Adrenal gland (tissue), 12 donors: ENCODE data around the gene TTC23. TPM values are rescaled to one million over a fixed set of nuclear protein-coding genes. Genes with fewer than 3 reads are reported as not detected.

Experiments used
- DNase-seq, 7 donors: peaks; one replicate each; pipeline ENCODE4 v3.0.0-alpha.2; 2019 to 2020
- H3K27ac ChIP-seq, 5 donors: fragments of 200-600 bp; sonication (generic) in 4 of 5; 1 replicate in 3 of 5; 2 replicates in 2 of 5; pipeline versions ENCODE4 v1.5.1 to v1.8.0; 2016 to 2020; ENCODE audit warnings: mild to moderate bottlenecking in 1 of 5
- H3K27me3 ChIP-seq: fragments of 200-600 bp; 2 replicates; pipeline ENCODE4 v1.8.0; 2021
- H3K36me3 ChIP-seq, 2 donors: fragments of 200-600 bp; replicated peaks in 1 of 2; 1 replicate in 1 of 2; 2 replicates in 1 of 2; pipeline versions ENCODE4 v1.5.1 to v1.8.0; 2018 to 2022
- H3K4me1 ChIP-seq, 2 donors: fragments of 200-600 bp; replicated peaks in 1 of 2; 1 replicate in 1 of 2; 2 replicates in 1 of 2; pipeline versions ENCODE4 v1.5.1 to v1.8.0; 2018 to 2021
- H3K4me3 ChIP-seq, 4 donors: fragments of 200-600 bp; sonication (generic) in 3 of 4; one replicate each; pipeline ENCODE4 v1.5.1; 2016 to 2018
- H3K9me3 ChIP-seq, 3 donors: fragments of 200-600 bp; sonication (generic) in 1 of 3; replicated peaks in 1 of 3; 1 replicate in 2 of 3; 2 replicates in 1 of 3; pipeline versions ENCODE4 v1.5.1 to v1.8.0; 2016 to 2021
- CTCF ChIP-seq, 6 experiments: fragments of 450-650 bp in 4 of 6; fragments of 200-600 bp in 2 of 6; sonication (generic) in 1 of 6; IDR thresholded peaks; 1 replicate in 5 of 6; 2 replicates in 1 of 6; pipeline versions ENCODE4 v1.5.1 to v1.8.0; 2016 to 2021; ENCODE audit warnings: antibody characterized with exemption in 6 of 6, mild to moderate bottlenecking in 2 of 6, moderate library complexity in 1 of 6
- POLR2A ChIP-seq, 2 donors: fragments of 450-650 bp; IDR thresholded peaks; one replicate each; pipeline ENCODE4 v1.6.1; 2017; ENCODE audit warnings: antibody characterized with exemption in 2 of 2, mild to moderate bottlenecking in 2 of 2, moderate library complexity in 1 of 2
- WGBS, 4 donors: extraction: QIAGEN DNeasy Blood & Tissue Kit in 2 of 4; methylation state at CpG; one replicate each; pipeline versions ENCODE4 v1.1.5 to v1.1.7; 2013 to 2017; 5-methylcytosine and 5-hydroxymethylcytosine counted together
- intact Hi-C, 2 donors: fragments of 100-400 bp; cut with DNase I; formaldehyde crosslinking; loops; one replicate each; pipeline versions ENCODE4 v1.14.1 to v1.15.0; 2022 to 2023
- polyA plus RNA-seq, 3 donors: library from polyadenylated mRNA; stranded (reverse); fragments of 200-250 nt in 2 of 3; fragments of 350-450 nt in 1 of 3; fragmentation: Illumina TruSeq in 1 of 3; extraction: RNeasy Lipid Tissue Mini Kit (QIAGEN cat#74804) in 1 of 3; gene quantifications; one replicate each; pipeline ENCODE4 v1.2.3, GENCODE V29; 2013 to 2014
- total RNA-seq, 9 donors: library from RNA; depleted of rRNA in 4 of 9; stranded (reverse); fragments of >200 nt in 4 of 9; fragments of 120-200 nt in 1 of 9; fragmentation: NEBNext Ultra II Directional in 1 of 9; extraction: Animal tissue kit (Norgen Biotek cat#: 25700) in 1 of 9; gene quantifications; one replicate each; pipeline versions ENCODE4 v1.1.0 to v1.2.4, GENCODE V29; 2013 to 2023
- donor health status: healthy with polysubstance abuse.
- donor health status: Bipolar disorder and iron deficiency.
- donor health status: DM: yes; HTN: yes; CAD: no.
- donor health status: DM: no; HTN: no; CAD: no.
- donor health status: DM: no; HTN: no; CAD: no.
- donor health status: DM: yes; HTN: yes; CAD: no.

Gene TTC23
- total and polyA plus RNA-seq, 12 donors, result 10.9 to 42.0 (median 22.6) TPM

- H3K27ac ChIP-seq, result peak overlapping the region in 2 of 5 donors; percentile 35 to 59
- H3K9me3 ChIP-seq, result no peaks in the 10 kb centered on the region
- TF ChIP-seq CTCF (IDR thresholded peaks at IDR 0.05) (no peak), POLR2A (IDR thresholded peaks at IDR 0.05) (no peak)
- H3K4me3 ChIP-seq, result no peak overlapping the region
- no peaks in the 10 kb centered on the region for H3K27me3 ChIP-seq
- peaks cover 0 to 2% of the 10 kb centered on the region in 2 donors for H3K36me3 ChIP-seq
- peaks cover 1 to 48% of the 10 kb centered on the region in 2 donors for H3K4me1 ChIP-seq
- WGBS, 4 donors, result 71 to 78% (median 72%) methylated on average over 3 of the region's 3 CpGs
- intact Hi-C loops, result no loop called here
- DNase-seq, result peak in 2 of 7 donors; percentile 18 to 34
Observed at GRCh38 chr15:99180086-99180963, 69.1 kb downstream of the TTC23 start.

DNA sequence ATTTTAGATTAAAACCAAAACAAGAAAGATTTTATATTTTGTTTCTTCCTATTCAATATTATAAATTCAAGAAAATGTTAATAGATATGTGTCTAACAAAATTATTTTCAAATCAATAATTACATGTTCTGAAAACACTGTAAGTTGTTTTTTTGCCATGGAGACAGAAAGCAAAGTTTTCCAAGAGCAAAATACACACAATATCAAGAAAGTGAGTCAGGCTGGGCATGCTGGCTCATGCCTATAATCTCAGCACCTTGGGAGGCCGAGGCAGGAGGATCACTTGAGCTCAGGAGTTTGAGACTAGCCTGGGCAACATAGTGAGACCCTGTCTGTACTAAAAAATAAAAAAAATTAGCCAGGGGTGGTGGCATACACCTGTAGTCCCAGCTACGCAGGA, 71.7 kb downstream of the TTC23 start:
- Histone ChIP-seq H3K4me1 (peaks cover 12 to 70% of the 10 kb centered on the region in 2 donors), H3K27ac (no peak overlapping the region), H3K36me3 (peaks cover 0 to 11% of the 10 kb centered on the region in 2 donors), H3K4me3 (no peak overlapping the region), H3K9me3 (no peaks in the 10 kb centered on the region), H3K27me3 (no peaks in the 10 kb centered on the region)
- TF ChIP-seq POLR2A (IDR thresholded peaks at IDR 0.05), result no peak
- no peak for TF ChIP-seq CTCF (IDR thresholded peaks at IDR 0.05)
- intact Hi-C loops, result no loop called here
- no peak for DNase-seq
- WGBS, 4 donors, result 93 to 100% (median 98%) methylated on average over 2 of the region's 2 CpGs

GRCh38 chr15:99176757-99177156, 72.6 kb downstream of the TTC23 start:
- Histone ChIP-seq H3K27me3 (no peaks in the 10 kb centered on the region), H3K4me1 (peaks cover 12 to 65% of the 10 kb centered on the region in 2 donors), H3K36me3 (peaks cover 0 to 11% of the 10 kb centered on the region in 2 donors), H3K4me3 (no peak overlapping the region), H3K27ac (no peak overlapping the region), H3K9me3 (no peaks in the 10 kb centered on the region)
- intact Hi-C loops, result no loop called here
- TF ChIP-seq CTCF (IDR thresholded peaks at IDR 0.05), result no peak
- no peak for TF ChIP-seq POLR2A (IDR thresholded peaks at IDR 0.05)
- DNase-seq, result no peak
- WGBS, 4 donors, result 87 to 97% (median 89%) methylated on average over 2 of the region's 2 CpGs

- Histone ChIP-seq H3K27me3 (no peaks in the 10 kb centered on the region), H3K4me3 (no peak overlapping the region), H3K36me3 (peaks cover 0 to 11% of the 10 kb centered on the region in 2 donors), H3K4me1 (peaks cover 12 to 57% of the 10 kb centered on the region in 2 donors), H3K27ac (peak overlapping the region in 4 of 5 donors; percentile 0 to 91 (median 56)), H3K9me3 (no peaks in the 10 kb centered on the region)
- TF ChIP-seq CTCF (IDR thresholded peaks at IDR 0.05) (no peak), POLR2A (IDR thresholded peaks at IDR 0.05) (no peak)
- peak in 4 of 7 donors; percentile 30 to 52 (median 34) for DNase-seq
- intact Hi-C loops, result no loop called here
- 45 to 58% (median 48%) methylated on average over 15 of the region's 15 CpGs for WGBS, 4 donors
Observed at GRCh38 chr15:99174567-99175395, 74.6 kb downstream of the TTC23 start.
